PC-3 (cell line): ENCODE results near the gene TNNT1.

Source experiments
- CTCF ChIP-seq: fragments of 300-600 bp; sonication (generic); conservative IDR thresholded peaks from 2 replicates; pipeline ENCODE4 v1.5.1; 2017; ENCODE audit warnings: antibody characterized with exemption, low read depth, mild to moderate bottlenecking, low read length
- EZH2 ChIP-seq: fragments of 300-600 bp; sonication (generic); IDR thresholded peaks from one replicate; pipeline ENCODE4 v1.6.1; 2017; ENCODE audit warnings: antibody characterized with exemption, mild to moderate bottlenecking, low read length; ENCODE audit not compliant: unreplicated experiment
- EZH2phosphoT487 ChIP-seq: fragments of 300-600 bp; sonication (generic); IDR thresholded peaks from 2 replicates; pipeline ENCODE4 v1.6.1; 2018; ENCODE audit warnings: mild to moderate bottlenecking, antibody characterized with exemption, low read length, borderline replicate concordance

- no peak for TF ChIP-seq CTCF
- no peak for TF ChIP-seq EZH2
- no peak for TF ChIP-seq EZH2phosphoT487
Observed at GRCh38 chr19:55173186-55173713, 24.2 kb upstream of the TNNT1 start.
